Retina (tissue), 1 donor: ENCODE results near the gene USP19.

ENCODE experiments used
- DNase-seq: peaks from one replicate; pipeline ENCODE4 v3.0.0-alpha.2; 2016

Gene USP19

GRCh38 chr3:49134471-49135265 lies 14.0 kb upstream of the USP19 start:
- no peak for DNase-seq

- peak; percentile 92 for DNase-seq
These were observed 12.8 kb upstream of the USP19 start for GRCh38 chr3:49133226-49133951.

DNA sequence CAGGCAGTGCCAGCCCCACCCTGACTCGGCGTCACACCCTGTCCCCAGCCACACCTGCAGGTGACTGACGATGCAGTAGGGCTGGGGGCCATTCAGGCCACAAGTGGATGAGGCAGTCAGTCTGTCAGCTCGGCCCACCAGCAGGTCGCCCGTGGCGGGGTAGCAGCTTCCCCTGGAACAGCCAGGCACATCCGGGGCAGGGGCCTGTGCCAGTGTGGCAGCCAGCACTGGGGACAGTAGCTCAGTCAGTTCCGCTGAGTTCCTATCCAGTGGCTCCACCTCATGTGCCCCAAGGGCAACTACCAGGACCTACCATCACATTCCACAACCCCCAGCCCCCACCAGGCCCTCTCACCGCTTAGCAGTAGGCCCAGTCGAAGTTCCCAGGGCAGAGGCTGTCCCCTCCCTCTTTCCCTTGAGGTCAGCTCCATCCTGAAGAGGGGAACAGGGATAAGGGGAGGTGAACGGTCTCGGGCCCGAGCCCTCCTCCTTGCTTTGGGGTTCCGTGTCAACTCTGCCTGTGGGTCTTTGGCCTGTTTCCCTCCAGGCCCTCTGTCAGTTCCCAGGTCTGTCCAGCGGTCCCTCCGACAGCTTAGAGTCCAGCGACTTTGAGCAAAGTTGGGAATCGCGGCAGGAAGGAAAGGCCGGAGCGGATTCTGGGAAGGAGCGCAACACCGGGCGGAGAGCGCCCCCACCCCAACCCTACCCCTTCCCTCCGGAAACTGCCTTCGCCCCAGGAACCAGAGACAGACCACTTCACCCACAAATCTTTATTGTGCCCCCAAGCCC lies 12.0 kb upstream of the USP19 start, which contains the start of gene LAMB2:
Gene LAMB2, minus strand, starts transcription at position 614 of the 789 bp plus-strand sequence. Its CDS starts 183 bp downstream, at position 431.
- peak; percentile 89 for DNase-seq

DNA sequence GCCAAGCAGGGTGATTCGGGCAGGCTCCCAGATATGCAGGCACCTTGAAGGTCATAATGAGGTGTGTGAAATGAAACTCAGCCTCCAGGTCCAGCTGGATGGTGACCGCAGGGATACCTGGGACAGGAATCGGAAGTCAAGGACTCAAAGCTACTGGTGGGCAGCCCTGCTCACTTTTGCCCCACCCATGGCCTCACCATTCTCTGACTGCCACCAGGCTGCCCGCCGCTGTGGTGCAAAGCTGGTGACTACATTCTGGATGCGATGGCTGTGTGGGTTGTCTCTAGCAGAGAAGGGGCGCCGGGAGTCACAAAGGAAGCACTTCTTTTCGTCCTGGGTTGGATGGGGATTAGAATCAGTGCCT lies 11.4 kb upstream of the USP19 start:
- no peak for DNase-seq

- DNase-seq, result no peak
These were observed 11.0 kb upstream of the USP19 start for GRCh38 chr3:49131576-49131975.

GRCh38 chr3:49131040-49131439 lies 10.4 kb upstream of the USP19 start:
- DNase-seq, result no peak

- no peak for DNase-seq
These were observed 4.5 kb upstream of the USP19 start for GRCh38 chr3:49124991-49125670.

DNA sequence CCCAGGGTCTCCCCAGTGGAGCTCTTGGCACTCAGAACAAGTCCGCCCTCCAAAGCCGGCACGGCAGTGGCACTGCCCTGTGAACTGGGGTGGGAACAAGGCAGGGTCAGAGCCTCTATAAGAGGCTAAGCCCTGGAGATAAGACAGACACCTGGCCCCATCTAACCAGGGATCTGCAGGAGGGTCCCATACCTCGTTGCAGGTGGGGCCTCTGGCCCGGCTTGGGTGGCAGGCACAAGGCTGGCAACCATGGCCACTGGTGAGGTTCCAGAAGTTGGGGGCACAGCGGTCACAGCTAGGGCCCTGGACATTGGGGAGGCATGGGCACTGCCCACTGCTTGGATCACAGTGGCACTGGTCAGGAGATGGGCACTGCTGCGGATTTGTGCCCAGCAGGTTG lies 3.6 kb upstream of the USP19 start:
- no peak for DNase-seq

GRCh38 chr3:49123687-49124086 lies 3.1 kb upstream of the USP19 start:
- DNase-seq, result no peak

DNA sequence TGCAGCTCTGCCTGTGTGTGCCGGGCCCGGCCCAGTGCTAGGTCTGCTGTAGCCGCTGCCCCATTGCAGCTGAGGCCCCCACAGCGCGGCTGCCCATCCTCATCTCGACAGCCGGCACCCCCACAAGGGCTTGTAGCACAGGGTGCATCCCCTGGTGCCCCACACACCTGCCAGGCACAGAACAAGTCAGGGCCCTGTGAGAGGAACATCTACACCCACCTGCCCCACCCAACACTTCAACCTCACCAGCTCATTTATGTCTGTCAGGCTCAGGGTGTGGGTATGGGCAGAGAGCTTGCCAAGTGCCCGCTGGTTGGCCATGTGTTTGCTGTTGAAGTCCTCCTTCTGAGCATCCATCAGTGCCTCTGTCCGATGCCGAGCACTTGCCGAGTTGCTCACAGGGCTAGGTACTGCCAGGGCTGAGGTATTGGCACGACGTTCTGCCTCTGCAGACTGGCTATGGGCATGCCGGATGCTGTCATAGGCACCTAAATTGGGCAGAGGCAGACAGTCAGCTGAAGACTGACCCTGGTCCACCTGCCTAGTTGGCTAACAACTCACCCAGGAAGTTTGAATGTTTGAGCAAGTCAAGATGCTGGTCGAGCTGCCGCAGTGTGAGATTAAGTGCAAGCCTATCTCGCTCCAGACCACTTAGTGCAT lies 2.4 kb upstream of the USP19 start:
- DNase-seq, result no peak

- DNase-seq, result no peak
These were observed 1.8 kb upstream of the USP19 start for GRCh38 chr3:49122451-49122850.

DNA sequence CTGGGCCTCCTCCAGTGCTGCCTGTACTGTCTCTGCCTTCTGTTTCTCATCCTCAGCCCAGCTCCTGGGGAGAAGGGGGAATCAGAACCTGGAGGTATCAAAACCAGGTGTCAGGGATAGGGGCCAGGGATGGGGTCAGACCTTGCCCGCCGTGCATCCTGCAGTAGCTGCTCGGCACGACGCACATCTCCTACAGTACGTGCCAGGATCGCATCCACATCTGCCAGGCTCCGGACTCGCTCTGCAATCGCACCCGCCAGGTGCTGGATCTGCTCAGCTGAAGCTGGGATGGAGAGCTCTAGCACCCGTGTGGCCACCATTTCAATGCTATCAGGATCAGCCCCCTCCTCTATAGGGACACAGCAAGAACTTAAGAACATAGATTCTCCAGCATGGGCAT lies 1.4 kb upstream of the USP19 start:
- DNase-seq, result no peak

DNA sequence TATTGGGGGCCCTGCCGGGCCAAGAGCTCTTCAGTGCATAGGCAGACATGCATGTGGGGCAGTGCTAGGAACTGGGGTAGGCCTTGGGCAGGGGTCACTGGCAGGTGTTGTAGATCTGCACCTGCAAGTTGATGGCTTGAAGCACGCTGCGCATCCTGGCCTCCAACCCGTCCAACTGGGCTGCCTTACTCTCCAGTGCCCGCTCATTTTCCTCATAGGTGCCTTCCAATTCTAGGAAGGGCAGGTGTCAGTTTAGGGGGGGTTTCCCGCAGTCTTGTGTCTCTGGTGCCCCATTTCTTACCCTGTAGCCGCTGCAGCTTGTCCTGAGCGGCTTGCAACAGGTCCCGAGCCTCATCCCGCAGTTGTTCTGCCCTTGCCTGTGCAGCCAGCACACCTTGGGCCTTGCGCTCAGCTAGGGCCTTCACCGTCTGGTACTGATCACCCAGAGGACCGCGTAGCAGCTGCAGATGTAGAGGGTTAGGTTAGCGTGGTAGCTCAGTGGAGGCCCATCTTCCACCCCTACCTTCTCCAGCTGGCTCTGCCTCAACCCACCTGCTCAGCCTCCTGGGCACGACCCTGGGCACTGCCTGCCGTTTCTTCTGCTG lies 611 bp upstream of the USP19 start:
- no peak for DNase-seq

DNA sequence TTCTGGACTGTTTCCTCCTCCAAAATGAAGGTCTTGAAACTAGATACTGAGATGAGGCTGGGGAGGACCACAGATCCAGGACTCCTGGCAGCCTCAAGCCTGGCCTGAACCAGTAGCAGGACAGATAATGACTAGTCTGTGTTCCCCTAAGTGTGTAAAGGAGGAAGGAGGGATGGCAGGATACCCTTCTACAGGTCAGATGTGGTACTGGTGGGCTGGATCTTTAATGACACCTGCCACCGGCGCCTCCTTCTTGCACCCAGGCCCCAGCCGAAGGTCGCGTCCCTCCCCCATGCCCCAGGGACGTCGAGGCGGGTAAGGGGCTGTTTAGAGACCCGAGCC lies 556 bp downstream of the USP19 start:
- no peak for DNase-seq

- DNase-seq, result no peak
These were observed 1.2 kb downstream of the USP19 start for GRCh38 chr3:49119439-49119838.

DNA sequence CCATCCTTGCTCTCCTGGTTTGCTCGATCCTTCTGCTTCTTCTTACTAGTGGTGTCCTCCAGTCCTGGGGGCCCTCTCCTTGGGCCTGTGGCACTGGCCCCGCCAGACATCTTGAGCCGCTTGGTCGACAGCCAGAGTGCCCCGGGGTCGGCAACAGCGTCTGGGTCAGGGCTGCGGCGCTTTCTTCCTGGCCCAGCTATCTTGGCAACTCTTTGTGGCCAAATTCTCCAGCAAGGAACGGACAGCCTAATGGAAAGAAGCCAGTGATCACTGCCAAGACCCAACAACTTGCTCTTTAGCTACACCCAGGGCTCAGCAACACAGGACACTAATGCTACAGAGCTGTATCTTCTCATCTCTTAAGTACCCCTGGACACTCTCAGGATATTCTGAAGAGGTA lies 1.6 kb downstream of the USP19 start:
- no peak for DNase-seq

- no peak for DNase-seq
These were observed 8.4 kb downstream of the USP19 start for GRCh38 chr3:49112262-49112661.

DNA sequence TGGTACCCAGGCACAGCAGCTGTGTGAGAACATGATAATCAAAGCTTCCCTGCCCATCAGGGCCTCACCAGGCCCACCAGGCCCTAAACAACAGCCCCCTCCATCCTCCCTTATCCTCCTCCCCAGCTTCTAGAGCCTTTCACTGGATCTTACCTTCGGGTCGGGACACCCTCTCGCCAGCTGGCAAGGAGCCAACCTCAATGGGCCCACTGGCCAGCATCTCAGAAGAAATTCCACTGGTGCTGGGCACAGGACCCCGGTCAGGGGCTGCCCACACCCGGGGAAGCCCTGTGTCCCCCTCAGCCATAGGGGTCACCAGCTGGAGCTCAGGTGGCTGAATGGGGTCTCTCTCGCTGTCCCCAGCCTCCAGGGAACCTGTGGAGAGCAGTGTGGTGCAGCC lies 9.3 kb downstream of the USP19 start:
- DNase-seq, result no peak

GRCh38 chr3:49110780-49111179 lies 9.8 kb downstream of the USP19 start:
- no peak for DNase-seq

GRCh38 chr3:49108346-49108745 lies 12.3 kb downstream of the USP19 start:
- DNase-seq, result no peak

DNA sequence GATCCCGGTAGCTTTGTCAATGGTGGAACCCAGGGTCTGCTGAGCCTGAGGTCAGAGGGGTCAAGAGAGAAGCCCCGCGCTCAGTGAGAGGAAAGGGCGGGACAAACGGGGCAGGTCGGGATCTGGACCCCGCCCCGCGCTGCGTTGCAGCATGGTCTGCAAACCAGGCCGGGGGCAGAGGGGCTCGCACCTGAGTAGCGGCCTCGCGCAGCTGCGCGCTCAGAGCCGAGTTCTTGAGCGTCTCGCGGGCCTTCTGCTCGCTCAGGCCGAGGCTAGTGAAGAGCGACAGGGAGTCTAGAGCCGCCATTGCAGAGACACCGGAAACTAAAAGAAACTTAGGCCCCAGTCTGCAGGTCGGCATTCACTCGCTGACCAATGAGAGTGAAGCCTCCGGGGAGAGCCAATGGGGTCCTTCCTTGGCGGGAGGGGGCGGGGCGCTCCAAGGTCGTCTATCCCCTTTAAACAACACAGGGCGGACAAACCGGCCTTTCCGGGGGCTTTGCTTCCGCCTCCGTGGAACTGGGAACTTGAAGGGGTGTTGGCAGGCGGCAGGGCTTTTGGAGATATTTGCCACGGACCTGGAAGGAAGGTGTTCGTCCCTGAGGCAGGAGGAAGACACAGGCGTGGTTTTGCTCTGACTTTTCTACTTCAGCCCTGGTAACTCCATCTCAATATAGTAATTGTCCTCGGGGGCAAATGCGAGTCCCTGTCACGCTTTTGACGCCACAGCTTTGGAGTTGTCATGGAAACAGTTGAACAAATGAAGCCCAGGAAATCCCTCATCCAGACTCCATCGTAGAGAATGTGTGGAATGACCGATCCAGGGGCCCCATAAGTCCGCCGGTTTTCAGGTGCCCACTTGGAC lies 16.0 kb downstream of the USP19 start, which contains the start of gene QARS1:
Gene QARS1, minus strand, starts transcription at position 331 of the 865 bp plus-strand sequence. Its CDS starts 24 bp downstream, at position 307.
- peak; percentile 94 for DNase-seq
